Measurements from ENCODE around the gene TADA2B. TPM values are rescaled to one million over a fixed set of nuclear protein-coding genes. Genes with fewer than 3 reads are reported as not detected.

The TADA2B gene
- total RNA-seq, 1 donor from 2014 or later, result 21.2 TPM

- Mint-ChIP-seq H3K4me3 (ENCODE audit: low read depth) (no peak overlapping the region), H3K36me3 (ENCODE audit: insufficient read depth) (peaks cover 23% of the 10 kb centered on the region), H3K27me3 (no peaks in the 10 kb centered on the region), H3K4me1 (ENCODE audit: low read depth) (peaks cover 2% of the 10 kb centered on the region), H3K9me3 (ENCODE audit: low read depth) (no peaks in the 10 kb centered on the region), H3K27ac (no peak overlapping the region)
- DNase-seq (ENCODE audit: low spot score, unreplicated experiment), result no peak
- TF ChIP-seq CTCF (IDR thresholded peaks at IDR 0.05; ENCODE audit: unreplicated experiment), result no peak
Observed at GRCh38 chr4:7013175-7013574, 30.0 kb upstream of the TADA2B start.

GRCh38 chr4:7014815-7015214 is 28.4 kb upstream of the TADA2B start:
- Mint-ChIP-seq H3K9me3 (ENCODE audit: low read depth) (no peaks in the 10 kb centered on the region), H3K27me3 (no peaks in the 10 kb centered on the region), H3K36me3 (ENCODE audit: insufficient read depth) (peaks cover 18% of the 10 kb centered on the region), H3K4me1 (ENCODE audit: low read depth) (peaks cover 2% of the 10 kb centered on the region), H3K4me3 (ENCODE audit: low read depth) (no peak overlapping the region), H3K27ac (no peak overlapping the region)
- DNase-seq (ENCODE audit: low spot score, unreplicated experiment), result no peak
- no peak for TF ChIP-seq CTCF (IDR thresholded peaks at IDR 0.05; ENCODE audit: unreplicated experiment)

GRCh38 chr4:7015383-7016035 is 27.7 kb upstream of the TADA2B start:
- Mint-ChIP-seq H3K4me3 (ENCODE audit: low read depth) (no peak overlapping the region), H3K27me3 (no peaks in the 10 kb centered on the region), H3K4me1 (ENCODE audit: low read depth) (peaks cover 4% of the 10 kb centered on the region), H3K9me3 (ENCODE audit: low read depth) (no peaks in the 10 kb centered on the region), H3K27ac (no peak overlapping the region), H3K36me3 (ENCODE audit: insufficient read depth) (peaks cover 17% of the 10 kb centered on the region)
- no peak for DNase-seq (ENCODE audit: low spot score, unreplicated experiment)
- TF ChIP-seq CTCF (IDR thresholded peaks at IDR 0.05; ENCODE audit: unreplicated experiment), result no peak

- Mint-ChIP-seq H3K4me1 (ENCODE audit: low read depth) (peaks cover 6% of the 10 kb centered on the region), H3K36me3 (ENCODE audit: insufficient read depth) (peaks cover 15% of the 10 kb centered on the region), H3K27me3 (no peaks in the 10 kb centered on the region), H3K27ac (no peak overlapping the region), H3K9me3 (ENCODE audit: low read depth) (no peaks in the 10 kb centered on the region), H3K4me3 (ENCODE audit: low read depth) (no peak overlapping the region)
- no peak for TF ChIP-seq CTCF (IDR thresholded peaks at IDR 0.05; ENCODE audit: unreplicated experiment)
- DNase-seq (ENCODE audit: low spot score, unreplicated experiment), result no peak
Observed at GRCh38 chr4:7016086-7016485, 27.1 kb upstream of the TADA2B start.

- H3K36me3 Mint-ChIP-seq (ENCODE audit: insufficient read depth), result peaks cover 15% of the 10 kb centered on the region
- no peak for DNase-seq (ENCODE audit: low spot score, unreplicated experiment)
- H3K4me3 Mint-ChIP-seq (ENCODE audit: low read depth), result no peak overlapping the region
- no peak overlapping the region for H3K27ac Mint-ChIP-seq
- TF ChIP-seq CTCF (IDR thresholded peaks at IDR 0.05; ENCODE audit: unreplicated experiment), result no peak
- H3K9me3 Mint-ChIP-seq (ENCODE audit: low read depth), result no peaks in the 10 kb centered on the region
- H3K4me1 Mint-ChIP-seq (ENCODE audit: low read depth), result peaks cover 6% of the 10 kb centered on the region
- H3K27me3 Mint-ChIP-seq, result no peaks in the 10 kb centered on the region
Observed at GRCh38 chr4:7016512-7016911, 26.7 kb upstream of the TADA2B start.
